Stimulated activated CD4-positive, alpha-beta T cell treated with anti-CD3 and anti-CD28 coated beads, Interleukin-1b, Interleukin-23, amount 100 ng/mL, for 1 hour (primary cell): ENCODE data around the gene PLPP3.

Experiments
- DNase-seq, 2 donors: peaks; one replicate each; pipeline ENCODE4 v3.0.0-alpha.2; 2020; ENCODE audit warnings: low read depth in 2 of 2

PLPP3 gene

DNA sequence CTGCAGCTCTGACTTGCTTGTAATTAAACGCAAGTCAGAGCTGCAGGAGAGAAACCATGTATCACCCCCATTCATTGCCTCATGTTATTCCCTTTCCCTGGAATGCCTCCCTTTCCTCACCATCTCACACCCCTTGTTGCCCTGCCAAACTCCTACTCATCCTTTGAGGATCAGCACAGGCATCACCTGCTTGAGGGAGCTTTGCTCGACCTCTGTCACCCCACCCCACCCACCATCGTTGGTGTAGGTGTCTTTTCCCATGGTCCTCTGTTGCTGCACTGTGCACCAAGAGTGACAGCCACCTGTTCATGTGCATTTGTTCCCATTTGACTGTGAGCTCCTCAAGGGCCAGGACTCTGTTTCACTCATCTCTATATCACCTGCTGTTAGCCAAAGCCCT lies 117.2 kb downstream of the PLPP3 start:
- no peak for DNase-seq

DNA sequence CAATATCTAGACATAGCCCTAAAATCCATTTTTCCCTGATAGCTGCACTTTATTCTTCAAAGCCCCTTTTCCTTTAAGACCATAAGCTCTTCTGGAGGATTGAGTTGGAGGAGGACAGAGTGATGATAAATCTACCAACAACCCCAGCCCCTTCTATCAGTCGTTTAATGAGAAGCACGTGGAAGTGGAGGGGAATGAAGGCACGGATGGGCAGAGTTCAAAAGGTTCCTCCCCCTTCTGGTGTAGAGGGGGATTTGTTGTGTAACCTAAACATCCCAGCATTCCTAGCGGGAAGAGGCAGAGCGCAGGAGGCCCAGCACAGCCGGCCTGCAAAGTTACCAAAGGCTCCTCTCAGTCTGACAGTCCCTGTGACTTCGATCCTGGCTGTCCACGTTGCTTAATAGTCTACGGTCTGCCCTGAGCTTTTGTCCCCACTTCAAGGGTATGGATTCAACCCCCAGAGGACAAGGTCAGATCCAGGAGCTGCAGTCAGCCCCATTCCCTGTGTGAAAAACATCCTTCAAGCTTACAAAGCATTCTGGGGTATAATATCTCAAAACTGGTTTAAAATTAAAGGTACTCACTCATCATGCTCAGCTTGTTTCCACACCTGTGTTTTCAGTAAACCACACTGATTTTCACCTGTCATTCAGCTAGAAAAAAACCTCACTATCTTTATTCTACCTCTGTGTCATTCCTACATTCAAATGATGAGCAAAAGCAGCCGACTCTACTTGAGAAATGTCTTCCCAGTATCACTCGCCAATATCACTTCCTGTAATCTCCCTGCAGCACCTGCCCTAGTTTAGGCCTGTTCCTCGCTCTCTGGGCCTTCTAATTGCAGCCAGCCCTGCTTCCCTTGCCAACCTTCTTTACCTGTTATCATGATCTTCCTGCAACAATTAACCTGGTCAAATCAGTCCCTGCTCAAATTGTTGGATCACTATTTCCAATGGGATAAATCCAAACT lies 117.9 kb downstream of the PLPP3 start:
- no peak for DNase-seq

GRCh38 chr1:56459260-56459659 lies 120.1 kb downstream of the PLPP3 start:
- DNase-seq = no peak

DNA sequence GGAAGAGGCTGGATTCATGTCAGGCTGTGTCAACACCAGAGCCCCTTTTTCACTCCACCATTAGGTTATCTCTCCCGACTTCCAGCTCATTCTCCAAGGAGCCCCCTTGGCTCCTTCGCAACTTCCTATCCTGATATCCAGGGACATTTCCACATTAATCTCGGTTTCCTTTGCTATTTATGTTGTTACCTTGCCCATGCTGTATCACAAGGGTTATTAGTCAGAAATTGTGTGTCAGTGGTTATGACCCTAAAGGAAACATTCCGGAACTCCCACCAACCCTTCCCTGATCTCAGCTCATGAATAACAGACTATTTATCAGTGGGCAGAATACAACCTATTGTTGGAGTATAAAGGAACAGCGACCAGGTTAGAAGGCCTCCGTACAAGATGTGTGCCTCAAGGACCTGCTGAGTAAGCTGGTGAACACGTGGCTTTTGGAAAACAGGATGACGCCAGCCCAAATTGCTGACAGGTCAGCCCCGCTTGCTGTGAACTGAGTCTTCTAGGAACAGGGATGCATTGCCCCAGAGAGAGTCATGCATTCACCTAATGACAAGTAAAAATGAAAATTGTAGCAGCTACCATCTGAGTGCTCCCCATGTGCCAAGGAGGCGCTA lies 121.5 kb downstream of the PLPP3 start:
- no peak for DNase-seq

DNA sequence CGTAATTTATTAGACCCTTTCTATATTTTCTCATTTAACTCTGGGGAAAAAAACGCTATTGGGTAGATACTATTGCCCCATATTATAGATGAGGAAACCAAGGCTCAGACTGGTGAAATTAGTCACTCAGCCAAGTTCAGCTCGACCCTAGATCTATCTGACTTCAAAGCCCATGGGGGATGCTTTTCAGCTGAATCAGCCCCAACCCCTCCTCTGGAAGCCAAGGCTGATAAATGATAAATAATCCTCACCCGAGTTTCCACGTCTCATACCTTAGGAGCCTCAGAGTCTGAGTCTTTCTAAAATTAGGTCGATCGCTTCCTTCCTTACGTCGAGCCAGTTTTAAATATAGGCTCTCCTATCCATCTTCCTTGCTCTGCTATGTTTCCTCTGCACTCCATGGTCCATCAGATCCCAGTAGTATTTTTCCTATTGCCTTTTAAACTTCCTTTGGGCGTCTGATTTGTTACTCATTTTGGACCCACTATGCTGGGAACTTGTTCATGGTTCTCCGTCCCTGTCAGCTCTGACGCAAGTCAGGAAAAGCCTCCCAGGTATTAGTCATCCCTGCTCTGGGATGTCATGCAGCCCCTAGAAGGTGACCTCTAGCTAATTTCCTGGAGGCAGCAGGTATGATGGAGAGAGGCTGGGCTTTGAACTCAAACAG lies 122.8 kb downstream of the PLPP3 start:
- no peak for DNase-seq

DNA sequence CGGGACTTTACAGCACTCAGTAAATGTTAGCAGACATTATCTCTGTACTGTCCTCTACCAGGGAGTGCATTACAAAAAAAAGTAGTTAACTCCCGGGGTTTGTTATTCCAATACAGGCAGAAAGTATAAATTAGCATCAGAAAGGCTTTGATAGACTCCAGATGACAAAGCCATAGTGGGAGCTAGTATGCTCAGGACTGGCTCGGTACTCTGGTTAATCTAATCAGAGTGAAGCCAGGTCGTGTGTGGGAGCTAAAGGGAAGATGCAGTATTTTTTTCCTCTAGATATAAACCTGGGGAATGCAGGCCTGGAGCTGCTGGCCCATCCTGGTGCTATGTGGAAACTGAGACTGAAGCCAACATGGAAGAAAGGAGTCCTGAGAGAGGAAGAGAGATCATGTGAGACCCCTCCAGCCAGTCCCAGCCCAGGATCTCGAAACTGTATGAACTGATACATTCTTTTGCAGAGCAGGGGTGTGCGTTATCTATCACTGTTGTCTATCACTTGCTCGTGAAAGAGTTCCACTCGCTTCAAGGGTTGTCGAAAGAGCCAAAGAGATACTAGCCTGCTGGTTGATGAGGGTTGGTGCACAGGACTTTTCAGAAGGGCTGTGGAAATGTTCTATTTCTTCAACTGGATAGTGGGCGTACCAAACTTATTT lies 125.8 kb downstream of the PLPP3 start:
- no peak for DNase-seq

DNA sequence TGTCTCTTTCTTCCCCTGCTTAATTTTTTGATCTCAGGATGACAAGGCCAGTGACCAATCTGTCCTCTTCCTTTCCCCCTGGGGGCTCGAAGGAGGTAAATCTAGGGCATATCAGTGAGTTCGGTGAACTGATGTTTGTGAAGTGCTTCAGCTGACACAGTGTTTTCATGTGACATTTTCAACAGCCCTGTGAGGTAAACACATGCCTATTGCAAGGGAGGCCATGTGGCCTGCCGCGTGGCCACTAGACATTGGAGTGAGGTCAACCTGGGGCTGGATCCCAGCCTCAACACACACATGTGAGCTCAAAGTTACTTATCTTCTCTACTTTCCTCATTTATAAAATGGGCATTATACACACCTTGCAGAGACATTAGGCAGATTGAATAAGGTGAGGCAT lies 126.3 kb downstream of the PLPP3 start:
- no peak for DNase-seq

DNA sequence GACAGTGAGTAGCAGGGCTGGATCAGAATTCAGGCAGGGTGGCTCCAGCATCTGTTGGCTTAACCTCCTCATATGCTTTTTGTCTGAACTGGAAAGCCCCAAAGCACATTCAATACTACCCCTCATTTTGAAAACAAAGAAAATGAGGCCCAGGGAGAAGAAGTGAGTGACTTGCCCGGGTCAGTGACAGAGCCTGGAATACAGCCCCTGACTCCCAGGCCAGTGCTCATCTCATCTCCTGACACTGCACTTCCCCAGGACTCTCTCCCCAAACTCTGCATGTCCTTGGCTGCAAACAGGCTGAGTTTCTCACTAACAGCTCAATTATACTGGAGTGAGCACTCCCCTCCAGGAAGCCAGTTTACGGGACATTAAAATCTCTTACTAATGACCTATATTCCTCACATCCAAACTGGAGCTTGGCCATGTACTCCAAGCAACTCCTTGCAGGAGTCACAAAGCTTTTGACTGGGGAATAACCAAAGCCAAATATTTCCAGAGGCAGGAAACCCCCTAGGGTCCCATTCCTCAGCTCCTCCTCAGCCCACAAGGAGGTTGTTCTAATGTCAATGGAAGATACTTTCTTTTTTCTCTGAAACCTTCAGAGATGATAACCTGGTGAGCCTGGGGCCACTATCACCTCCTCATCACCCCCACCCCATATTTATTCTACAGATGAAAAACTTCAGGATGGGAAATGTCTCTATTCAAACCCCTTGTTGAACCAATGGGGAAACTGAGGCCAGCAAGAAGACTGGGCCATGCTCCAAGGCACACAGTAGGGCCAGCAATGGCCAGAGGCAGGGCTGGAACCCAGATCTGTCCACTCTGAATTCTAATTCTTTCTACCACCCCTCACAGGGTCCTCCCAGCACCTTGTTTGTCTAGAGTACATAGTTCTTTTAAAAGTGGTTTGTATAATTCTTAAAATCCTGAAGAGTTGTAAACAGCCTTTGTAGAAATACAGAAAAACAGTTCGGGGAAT lies 127.0 kb downstream of the PLPP3 start:
- DNase-seq = no peak

DNA sequence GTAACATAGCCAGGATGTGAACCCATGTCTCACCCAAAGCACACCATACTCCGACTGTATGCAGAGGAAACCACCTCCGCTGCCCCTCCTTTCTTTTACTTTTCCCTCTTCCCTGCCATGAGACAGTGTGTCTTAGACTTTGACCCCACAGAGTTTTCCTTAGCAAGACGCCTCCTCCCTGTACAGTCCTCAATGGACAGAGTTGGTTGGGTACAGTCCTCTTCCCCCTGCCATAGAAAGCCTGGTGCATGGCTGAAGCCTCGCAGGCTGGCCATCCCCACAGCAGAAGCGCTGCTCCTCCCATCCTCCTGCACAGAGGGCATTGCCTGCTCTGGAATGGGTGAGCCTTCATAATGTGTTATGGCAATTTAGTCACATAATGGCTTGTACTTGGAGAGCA lies 127.9 kb downstream of the PLPP3 start:
- DNase-seq = no peak

GRCh38 chr1:56450004-56450666 lies 129.2 kb downstream of the PLPP3 start:
- DNase-seq = no peak

GRCh38 chr1:56448529-56449300 lies 130.6 kb downstream of the PLPP3 start:
- no peak for DNase-seq

DNA sequence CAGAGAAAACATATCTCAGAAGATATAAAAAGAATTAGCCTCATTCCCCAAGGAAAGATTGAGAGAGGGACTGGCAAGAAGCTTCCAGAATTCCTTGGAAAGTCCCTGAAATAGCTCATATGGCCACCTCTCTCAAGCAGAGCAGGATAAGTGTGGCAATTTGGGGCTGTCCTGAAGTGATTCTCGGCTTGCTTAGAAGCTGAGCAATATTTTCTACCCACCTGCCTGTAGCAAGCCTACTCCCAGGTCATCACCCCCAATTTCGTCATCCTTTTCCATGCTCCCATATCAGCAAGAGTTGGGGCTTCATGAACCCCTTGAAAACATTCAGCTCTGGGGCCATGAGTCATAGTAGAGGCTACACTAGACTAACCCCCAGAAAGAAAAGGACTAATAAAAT lies 131.5 kb downstream of the PLPP3 start:
- no peak for DNase-seq

- DNase-seq = no peak
Measured at GRCh38 chr1:56446531-56447098, 132.7 kb downstream of the PLPP3 start.

DNA sequence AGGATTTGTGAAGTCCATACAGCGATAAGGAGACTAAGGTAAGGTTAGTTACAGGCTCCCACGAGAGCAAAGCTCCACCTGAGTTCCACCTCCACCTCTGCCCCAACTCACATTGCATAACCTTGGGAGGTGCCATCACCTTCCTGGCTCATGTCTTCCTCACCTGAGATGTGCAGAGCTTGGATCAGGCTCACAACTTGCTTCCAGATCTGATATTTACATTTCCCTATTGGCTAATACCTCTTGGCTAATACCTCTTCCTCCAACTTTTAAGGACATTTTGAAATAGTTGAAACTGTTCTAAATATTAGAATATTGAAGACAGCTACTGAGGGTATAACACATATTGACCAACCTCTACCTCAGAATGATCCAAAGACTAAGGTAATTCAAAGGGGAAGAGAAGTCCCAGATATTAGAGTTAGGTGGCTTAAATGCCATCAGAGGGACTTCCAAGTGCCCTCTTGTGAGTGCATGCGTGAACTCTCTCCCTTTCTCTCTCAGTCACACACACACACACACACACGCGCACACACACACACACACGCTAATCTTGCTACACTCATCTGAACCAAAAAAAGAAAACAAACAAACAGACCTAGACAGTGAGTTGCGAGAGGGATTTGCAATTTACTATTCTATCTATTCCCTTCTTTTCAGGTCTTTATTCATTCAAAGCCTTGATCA lies 134.3 kb downstream of the PLPP3 start:
- DNase-seq = no peak
